Stomach (tissue), 4 donors: ENCODE measurements around the gene LYRM4.

Experiments
- EP300 ChIP-seq: sonication (generic); formaldehyde crosslinking; IDR thresholded peaks from one replicate; pipeline ENCODE4 v1.6.1; 2017; ENCODE audit warnings: antibody characterized with exemption
- POLR2AphosphoS5 ChIP-seq, 3 donors: sonication (generic); formaldehyde crosslinking; IDR thresholded peaks; one replicate each; pipeline ENCODE4 v1.6.1; 2016; ENCODE audit warnings: antibody characterized with exemption in 3 of 3
- TF ChIP-seq, protein P1 (sequence below), 7 experiments: fragments of 450-650 bp in 4 of 7; fragments of 200-600 bp in 3 of 7; sonication (generic) in 3 of 7; IDR thresholded peaks; one replicate each; pipeline ENCODE4 v1.5.1; 2016 to 2019; ENCODE audit warnings: antibody characterized with exemption in 7 of 7, control low read depth in 2 of 7, mild to moderate bottlenecking in 1 of 7

DNA sequence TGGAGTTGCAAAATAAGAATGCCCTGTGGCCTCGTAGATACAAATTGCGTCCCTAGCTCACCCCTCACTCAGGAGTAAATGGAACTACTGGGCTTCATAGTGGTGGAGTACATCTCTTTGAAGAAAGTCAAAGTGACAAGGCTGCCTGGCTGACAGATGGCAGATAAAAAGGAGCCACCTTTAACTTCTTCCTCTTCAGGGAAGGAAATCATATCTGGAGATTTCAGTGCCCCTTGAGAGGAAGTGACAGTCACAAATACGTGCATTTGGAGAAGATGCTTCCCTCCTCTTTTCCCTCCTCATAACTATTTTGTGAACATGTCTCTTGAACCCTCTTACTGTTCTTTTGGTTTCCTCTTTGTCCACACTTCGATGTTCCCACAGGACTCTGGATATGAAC, 132.4 kb downstream of the LYRM4 start:
- TF ChIP-seq, protein P1, sequence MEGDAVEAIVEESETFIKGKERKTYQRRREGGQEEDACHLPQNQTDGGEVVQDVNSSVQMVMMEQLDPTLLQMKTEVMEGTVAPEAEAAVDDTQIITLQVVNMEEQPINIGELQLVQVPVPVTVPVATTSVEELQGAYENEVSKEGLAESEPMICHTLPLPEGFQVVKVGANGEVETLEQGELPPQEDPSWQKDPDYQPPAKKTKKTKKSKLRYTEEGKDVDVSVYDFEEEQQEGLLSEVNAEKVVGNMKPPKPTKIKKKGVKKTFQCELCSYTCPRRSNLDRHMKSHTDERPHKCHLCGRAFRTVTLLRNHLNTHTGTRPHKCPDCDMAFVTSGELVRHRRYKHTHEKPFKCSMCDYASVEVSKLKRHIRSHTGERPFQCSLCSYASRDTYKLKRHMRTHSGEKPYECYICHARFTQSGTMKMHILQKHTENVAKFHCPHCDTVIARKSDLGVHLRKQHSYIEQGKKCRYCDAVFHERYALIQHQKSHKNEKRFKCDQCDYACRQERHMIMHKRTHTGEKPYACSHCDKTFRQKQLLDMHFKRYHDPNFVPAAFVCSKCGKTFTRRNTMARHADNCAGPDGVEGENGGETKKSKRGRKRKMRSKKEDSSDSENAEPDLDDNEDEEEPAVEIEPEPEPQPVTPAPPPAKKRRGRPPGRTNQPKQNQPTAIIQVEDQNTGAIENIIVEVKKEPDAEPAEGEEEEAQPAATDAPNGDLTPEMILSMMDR (IDR thresholded peaks at IDR 0.05): no peak
- TF ChIP-seq EP300: no peak
- no peak for TF ChIP-seq POLR2AphosphoS5 (IDR thresholded peaks at IDR 0.05)
